Vagina (tissue), 2 donors: ENCODE measurements around the gene ASXL2.

Experiments used
- POLR2A ChIP-seq, 2 donors: fragments of 450-650 bp; IDR thresholded peaks; one replicate each; pipeline ENCODE4 v1.6.1; 2017; ENCODE audit warnings: antibody characterized with exemption in 2 of 2, mild to moderate bottlenecking in 2 of 2, moderate library complexity in 2 of 2
- TF ChIP-seq, protein P1 (sequence below), 3 experiments: fragments of 450-650 bp in 2 of 3; fragments of 200-600 bp in 1 of 3; sonication (generic) in 1 of 3; IDR thresholded peaks; one replicate each; pipeline ENCODE4 v1.5.1; 2017 to 2019; ENCODE audit warnings: antibody characterized with exemption in 3 of 3, mild to moderate bottlenecking in 2 of 3, moderate library complexity in 2 of 3

DNA sequence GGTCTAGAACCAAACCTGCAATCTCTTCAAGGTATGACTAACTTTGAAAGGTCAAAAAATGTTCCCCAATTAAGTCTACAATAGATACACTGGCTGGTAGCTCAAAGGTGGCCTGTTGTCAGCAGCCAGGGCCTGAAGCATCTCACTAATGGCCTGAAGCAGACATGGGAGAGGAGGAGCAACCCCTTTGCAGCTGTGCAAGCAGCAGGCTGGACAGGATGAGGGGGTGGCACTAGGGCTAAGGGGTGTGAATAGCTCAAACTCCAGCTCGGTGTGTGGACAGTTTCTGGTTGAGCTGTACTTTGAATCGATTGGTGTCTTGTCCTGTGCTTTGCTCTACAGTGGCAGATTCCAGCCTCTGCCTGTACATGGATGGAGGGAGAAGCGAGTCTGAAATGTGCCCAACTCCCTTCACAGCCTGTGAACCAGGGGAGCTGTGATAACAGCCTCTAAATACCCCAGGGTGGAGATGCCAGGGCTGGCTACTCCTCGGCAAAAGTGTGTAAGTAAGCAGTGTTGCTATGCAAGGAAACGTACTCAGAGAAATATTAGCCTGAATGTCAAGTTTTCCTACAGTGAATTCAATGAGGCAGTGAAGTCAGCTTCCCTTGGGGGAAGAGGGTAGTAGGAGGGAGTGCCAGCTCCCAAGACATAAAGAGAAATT is 170.2 kb downstream of the ASXL2 start:
- TF ChIP-seq, protein P1, sequence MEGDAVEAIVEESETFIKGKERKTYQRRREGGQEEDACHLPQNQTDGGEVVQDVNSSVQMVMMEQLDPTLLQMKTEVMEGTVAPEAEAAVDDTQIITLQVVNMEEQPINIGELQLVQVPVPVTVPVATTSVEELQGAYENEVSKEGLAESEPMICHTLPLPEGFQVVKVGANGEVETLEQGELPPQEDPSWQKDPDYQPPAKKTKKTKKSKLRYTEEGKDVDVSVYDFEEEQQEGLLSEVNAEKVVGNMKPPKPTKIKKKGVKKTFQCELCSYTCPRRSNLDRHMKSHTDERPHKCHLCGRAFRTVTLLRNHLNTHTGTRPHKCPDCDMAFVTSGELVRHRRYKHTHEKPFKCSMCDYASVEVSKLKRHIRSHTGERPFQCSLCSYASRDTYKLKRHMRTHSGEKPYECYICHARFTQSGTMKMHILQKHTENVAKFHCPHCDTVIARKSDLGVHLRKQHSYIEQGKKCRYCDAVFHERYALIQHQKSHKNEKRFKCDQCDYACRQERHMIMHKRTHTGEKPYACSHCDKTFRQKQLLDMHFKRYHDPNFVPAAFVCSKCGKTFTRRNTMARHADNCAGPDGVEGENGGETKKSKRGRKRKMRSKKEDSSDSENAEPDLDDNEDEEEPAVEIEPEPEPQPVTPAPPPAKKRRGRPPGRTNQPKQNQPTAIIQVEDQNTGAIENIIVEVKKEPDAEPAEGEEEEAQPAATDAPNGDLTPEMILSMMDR (IDR thresholded peaks at IDR 0.05): no peak
- TF ChIP-seq POLR2A (IDR thresholded peaks at IDR 0.05): no peak
